Uterus (tissue), 4 donors: Measurements from ENCODE around the gene SYNPO. TPM values are rescaled to one million over a fixed set of nuclear protein-coding genes. Genes with fewer than 3 reads are reported as not detected.

Experiments used
- DNase-seq, 2 donors: peaks; one replicate each; pipeline ENCODE4 v3.0.0-alpha.2; 2019 to 2020
- H3K27ac ChIP-seq, 2 donors: fragments of 200-600 bp; sonication (generic); 1 replicate in 1 of 2; 2 replicates in 1 of 2; pipeline ENCODE4 v1.5.1; 2016 to 2018
- H3K27me3 ChIP-seq, 2 donors: fragments of 200-600 bp; sonication (generic); one replicate each; pipeline ENCODE4 v1.5.1; 2018 to 2019; ENCODE audit warnings: control low read depth in 1 of 2
- H3K36me3 ChIP-seq, 2 donors: fragments of 200-600 bp; sonication (generic); one replicate each; pipeline ENCODE4 v1.5.1; 2019; ENCODE audit warnings: control low read depth in 1 of 2
- H3K4me1 ChIP-seq, 2 donors: fragments of 200-600 bp; sonication (generic); one replicate each; pipeline ENCODE4 v1.5.1; 2018 to 2019; ENCODE audit warnings: control low read depth in 1 of 2
- H3K4me3 ChIP-seq, 2 donors: fragments of 200-600 bp; sonication (generic); 1 replicate in 1 of 2; 2 replicates in 1 of 2; pipeline ENCODE4 v1.5.1; 2018 to 2019; ENCODE audit warnings: mild to moderate bottlenecking in 1 of 2
- H3K9me3 ChIP-seq, 2 donors: fragments of 200-600 bp; sonication (generic); one replicate each; pipeline ENCODE4 v1.5.1; 2019; ENCODE audit warnings: control low read depth in 1 of 2
- CTCF ChIP-seq, 4 experiments: fragments of 200-600 bp in 2 of 4; fragments of 450-650 bp in 2 of 4; sonication (generic) in 2 of 4; IDR thresholded peaks; one replicate each; pipeline ENCODE4 v1.5.1; 2016 to 2019; ENCODE audit warnings: antibody characterized with exemption in 4 of 4, mild to moderate bottlenecking in 2 of 4, moderate library complexity in 1 of 4
- POLR2A ChIP-seq, 2 donors: fragments of 450-650 bp; IDR thresholded peaks; one replicate each; pipeline ENCODE4 v1.6.1; 2016; ENCODE audit warnings: antibody characterized with exemption in 2 of 2, mild to moderate bottlenecking in 1 of 2, moderate library complexity in 1 of 2
- intact Hi-C: fragments of 100-400 bp; cut with DNase I; formaldehyde crosslinking; loops from one replicate; pipeline ENCODE4 v1.15.1; 2023; ENCODE audit warnings: low total_unique reads
- total RNA-seq, 4 donors: library from RNA; depleted of rRNA in 3 of 4; stranded (reverse); fragments of >200 nt in 3 of 4; gene quantifications; one replicate each; pipeline versions ENCODE4 v1.1.0 to v1.2.4, GENCODE V29; 2014 to 2023
- donor health status: DM: yes; HTN: yes; CAD: no.

Gene SYNPO
- total RNA-seq, 4 donors from 2014 or later: 3.6 to 146 (median 10.6) TPM

DNA sequence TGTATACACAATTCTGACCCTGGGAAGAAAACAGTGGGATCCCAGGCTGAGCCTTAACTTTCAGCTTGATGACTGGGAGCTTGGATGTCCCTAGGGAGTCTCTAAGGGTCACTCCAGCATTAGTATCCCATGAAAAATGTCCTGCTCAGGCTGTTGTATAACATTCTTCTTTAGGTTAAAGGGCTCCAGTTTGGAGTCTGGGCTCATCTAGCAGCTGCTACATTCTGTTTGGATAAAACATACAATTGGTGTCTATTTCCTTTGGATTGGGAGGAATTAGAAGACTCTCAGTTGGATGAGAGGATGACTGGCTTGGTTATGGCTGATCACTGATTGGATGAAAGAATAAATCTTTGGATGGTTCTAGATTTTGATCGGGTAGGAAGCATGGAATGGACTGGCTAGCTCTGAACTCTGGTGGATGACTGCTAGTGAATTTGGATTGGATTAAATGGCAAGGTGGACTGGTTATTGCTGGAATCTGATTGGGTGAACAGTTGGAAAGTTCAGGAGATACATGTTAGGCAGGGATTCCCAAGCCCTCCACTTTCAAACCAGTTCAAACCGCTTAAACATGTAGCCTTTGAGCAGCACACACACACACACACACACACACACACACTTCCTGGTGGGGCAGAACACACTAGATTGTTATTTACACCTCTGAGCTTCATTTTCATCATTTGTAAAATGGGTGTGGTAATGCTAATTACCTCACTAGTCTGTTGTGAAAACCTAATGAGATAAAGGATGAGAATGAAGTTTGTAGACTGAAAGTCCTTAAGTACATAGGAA lies 13.5 kb downstream of the SYNPO start:
- no peaks in the 10 kb centered on the region for H3K36me3 ChIP-seq
- no peaks in the 10 kb centered on the region for H3K9me3 ChIP-seq
- intact Hi-C loops: no loop called here
- no peak for DNase-seq
- H3K27ac ChIP-seq: peak overlapping the region; percentile 32 to 34
- no peaks in the 10 kb centered on the region for H3K27me3 ChIP-seq
- no peak overlapping the region for H3K4me3 ChIP-seq
- peaks cover 0 to 12% of the 10 kb centered on the region in 2 donors for H3K4me1 ChIP-seq
- TF ChIP-seq POLR2A (IDR thresholded peaks at IDR 0.05): no peak
- no peak for TF ChIP-seq CTCF (IDR thresholded peaks at IDR 0.05)

DNA sequence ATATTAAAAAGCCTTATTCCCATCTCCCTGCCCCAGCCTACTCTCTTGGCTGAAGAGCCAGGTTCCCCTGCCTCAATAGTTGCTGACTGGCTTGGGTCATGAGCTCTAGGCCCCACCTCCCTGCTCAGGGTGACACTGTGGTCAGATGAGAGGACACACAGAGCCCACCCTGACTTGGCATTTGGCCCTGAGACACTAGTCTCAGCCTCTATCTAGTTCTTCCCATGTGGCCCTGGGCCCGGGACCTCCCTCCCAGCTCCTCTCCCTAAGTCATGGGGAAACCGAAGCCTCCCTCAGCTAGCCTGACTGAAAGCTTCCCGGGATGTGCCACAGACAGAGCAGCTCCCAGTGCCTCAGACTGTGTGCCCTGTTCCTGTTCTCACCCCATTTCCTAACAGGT lies 14.8 kb downstream of the SYNPO start:
- Histone ChIP-seq H3K9me3 (no peaks in the 10 kb centered on the region), H3K27me3 (no peaks in the 10 kb centered on the region), H3K4me3 (no peak overlapping the region), H3K4me1 (peaks cover 0 to 12% of the 10 kb centered on the region in 2 donors), H3K36me3 (no peaks in the 10 kb centered on the region), H3K27ac (peak overlapping the region in 1 of 2 donors; percentile 78)
- TF ChIP-seq POLR2A (IDR thresholded peaks at IDR 0.05): no peak
- no peak for TF ChIP-seq CTCF (IDR thresholded peaks at IDR 0.05)
- DNase-seq: no peak
- intact Hi-C loops: loop anchor here (5.0 kb wide), 1 partner anchor 63 kb away; no protein-coding TSS in a partner anchor

- DNase-seq: peak; percentile 70 to 88
These were observed 16.0 kb downstream of the SYNPO start for GRCh38 chr5:150656191-150657132.

GRCh38 chr5:150658121-150658520 lies 17.7 kb downstream of the SYNPO start:
- Histone ChIP-seq H3K9me3 (no peaks in the 10 kb centered on the region), H3K27ac (peak overlapping the region in 1 of 2 donors; percentile 78), H3K27me3 (no peaks in the 10 kb centered on the region), H3K4me1 (peaks cover 0 to 7% of the 10 kb centered on the region in 2 donors), H3K4me3 (no peak overlapping the region), H3K36me3 (no peaks in the 10 kb centered on the region)
- intact Hi-C loops: loop anchor here (5.0 kb wide), 1 partner anchor 66 kb away; no protein-coding TSS in a partner anchor
- no peak for TF ChIP-seq POLR2A (IDR thresholded peaks at IDR 0.05)
- TF ChIP-seq CTCF (IDR thresholded peaks at IDR 0.05): no peak
- DNase-seq: peak; percentile 9 to 14

More at GRCh38 chr5:150656191-150657132, 16.0 kb downstream of the SYNPO start:
- Histone ChIP-seq H3K9me3 (no peaks in the 10 kb centered on the region), H3K27ac (peak overlapping the region; percentile 78 to 80), H3K27me3 (no peaks in the 10 kb centered on the region), H3K4me1 (peaks cover 0 to 12% of the 10 kb centered on the region in 2 donors), H3K4me3 (peak overlapping the region; percentile 40 to 45), H3K36me3 (no peaks in the 10 kb centered on the region)
- TF ChIP-seq CTCF (IDR thresholded peaks at IDR 0.05) (peak; percentile 62 to 88 (median 83)), POLR2A (IDR thresholded peaks at IDR 0.05) (no peak)
- intact Hi-C loops: loop anchor here (5.0 kb wide), 1 partner anchor 64 kb away; no protein-coding TSS in a partner anchor
